HG03097 (cell line): ENCODE measurements around the gene TMEM86A.

Experiments used
- ATAC-seq: cut with Tn5 transposase; IDR thresholded peaks from one replicate; pipeline ENCODE4 v1.9.1; 2021; ENCODE audit not compliant: unreplicated experiment, low FRiP score

Gene TMEM86A

GRCh38 chr11:18699848-18700261 lies 1.3 kb downstream of the TMEM86A start:
- no peak for ATAC-seq

- ATAC-seq: no peak
Observed at GRCh38 chr11:18700375-18700774, 1.8 kb downstream of the TMEM86A start.

- ATAC-seq: no peak
Observed at GRCh38 chr11:18700872-18701271, 2.3 kb downstream of the TMEM86A start.

- no peak for ATAC-seq
Observed at GRCh38 chr11:18701614-18702216, 3.1 kb downstream of the TMEM86A start.

- no peak for ATAC-seq
Observed at GRCh38 chr11:18703001-18703763, 4.6 kb downstream of the TMEM86A start.

- no peak for ATAC-seq
Observed at GRCh38 chr11:18704045-18704645, 5.6 kb downstream of the TMEM86A start.

GRCh38 chr11:18704698-18705097 lies 6.1 kb downstream of the TMEM86A start:
- no peak for ATAC-seq

GRCh38 chr11:18705651-18706281 lies 7.2 kb downstream of the TMEM86A start:
- ATAC-seq: no peak

- ATAC-seq: no peak
Observed at GRCh38 chr11:18706330-18707243, 8.0 kb downstream of the TMEM86A start.

GRCh38 chr11:18707811-18708340 lies 9.3 kb downstream of the TMEM86A start:
- no peak for ATAC-seq

GRCh38 chr11:18709414-18709813 lies 10.8 kb downstream of the TMEM86A start:
- ATAC-seq: no peak

GRCh38 chr11:18710545-18710944 lies 12.0 kb downstream of the TMEM86A start:
- ATAC-seq: no peak

- no peak for ATAC-seq
Observed at GRCh38 chr11:18713646-18714442, 15.3 kb downstream of the TMEM86A start.

GRCh38 chr11:18714443-18714780 lies 15.8 kb downstream of the TMEM86A start:
- ATAC-seq: no peak

- ATAC-seq: no peak
Observed at GRCh38 chr11:18715476-18715875, 16.9 kb downstream of the TMEM86A start.

GRCh38 chr11:18720091-18720807 lies 21.7 kb downstream of the TMEM86A start:
- no peak for ATAC-seq

GRCh38 chr11:18720808-18721560 lies 22.4 kb downstream of the TMEM86A start:
- ATAC-seq: no peak
